ENCODE measurements around the gene AUTS2. TPM values are rescaled to one million over a fixed set of nuclear protein-coding genes. Genes with fewer than 3 reads are reported as not detected.

AUTS2 gene
- total RNA-seq, 1 experiment from 2014 or later, result 50.0 TPM

DNA sequence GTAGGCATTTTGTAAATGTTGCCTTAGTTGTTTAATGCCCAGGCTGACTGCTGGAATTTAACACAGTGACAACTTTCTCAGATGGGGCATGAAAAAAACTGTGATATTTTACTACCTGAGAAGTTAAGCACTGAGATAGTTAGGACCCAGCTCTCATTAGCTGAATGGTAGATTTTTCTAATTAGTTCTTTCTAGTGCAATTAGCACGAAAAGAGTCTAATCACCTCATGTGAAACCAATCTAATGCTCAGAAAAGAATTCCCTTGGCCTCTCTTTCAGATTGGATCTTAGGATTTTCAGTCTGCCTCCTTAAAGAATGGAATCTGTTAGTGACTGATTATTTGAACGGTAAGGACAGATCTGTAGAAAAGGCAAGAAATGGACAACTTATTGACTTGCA, 743.2 kb downstream of the AUTS2 start:
- no peaks in the 10 kb centered on the region; the same call in 1 of the 2 replicates for H3K27me3 Mint-ChIP-seq (ENCODE audit: low read depth)
- H3K4me3 Mint-ChIP-seq, result no peak overlapping the region
- no peaks in the 10 kb centered on the region for H3K9me3 Mint-ChIP-seq
- no peak for DNase-seq (ENCODE audit: low spot score)
- CTCF ChIA-PET, result no interaction called here
- H3K27ac Mint-ChIP-seq, result no peak overlapping the region
- ATAC-seq, result no peak
- no peaks in the 10 kb centered on the region for H3K4me1 Mint-ChIP-seq
- POLR2A ChIA-PET, result no interaction called here
- no peaks in the 10 kb centered on the region for H3K36me3 Mint-ChIP-seq
- TF ChIP-seq, protein P1, sequence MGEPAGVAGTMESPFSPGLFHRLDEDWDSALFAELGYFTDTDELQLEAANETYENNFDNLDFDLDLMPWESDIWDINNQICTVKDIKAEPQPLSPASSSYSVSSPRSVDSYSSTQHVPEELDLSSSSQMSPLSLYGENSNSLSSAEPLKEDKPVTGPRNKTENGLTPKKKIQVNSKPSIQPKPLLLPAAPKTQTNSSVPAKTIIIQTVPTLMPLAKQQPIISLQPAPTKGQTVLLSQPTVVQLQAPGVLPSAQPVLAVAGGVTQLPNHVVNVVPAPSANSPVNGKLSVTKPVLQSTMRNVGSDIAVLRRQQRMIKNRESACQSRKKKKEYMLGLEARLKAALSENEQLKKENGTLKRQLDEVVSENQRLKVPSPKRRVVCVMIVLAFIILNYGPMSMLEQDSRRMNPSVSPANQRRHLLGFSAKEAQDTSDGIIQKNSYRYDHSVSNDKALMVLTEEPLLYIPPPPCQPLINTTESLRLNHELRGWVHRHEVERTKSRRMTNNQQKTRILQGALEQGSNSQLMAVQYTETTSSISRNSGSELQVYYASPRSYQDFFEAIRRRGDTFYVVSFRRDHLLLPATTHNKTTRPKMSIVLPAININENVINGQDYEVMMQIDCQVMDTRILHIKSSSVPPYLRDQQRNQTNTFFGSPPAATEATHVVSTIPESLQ (CRISPR knock-in tag; IDR thresholded peaks at IDR 0.05), result no peak
- TF ChIP-seq, protein P2, sequence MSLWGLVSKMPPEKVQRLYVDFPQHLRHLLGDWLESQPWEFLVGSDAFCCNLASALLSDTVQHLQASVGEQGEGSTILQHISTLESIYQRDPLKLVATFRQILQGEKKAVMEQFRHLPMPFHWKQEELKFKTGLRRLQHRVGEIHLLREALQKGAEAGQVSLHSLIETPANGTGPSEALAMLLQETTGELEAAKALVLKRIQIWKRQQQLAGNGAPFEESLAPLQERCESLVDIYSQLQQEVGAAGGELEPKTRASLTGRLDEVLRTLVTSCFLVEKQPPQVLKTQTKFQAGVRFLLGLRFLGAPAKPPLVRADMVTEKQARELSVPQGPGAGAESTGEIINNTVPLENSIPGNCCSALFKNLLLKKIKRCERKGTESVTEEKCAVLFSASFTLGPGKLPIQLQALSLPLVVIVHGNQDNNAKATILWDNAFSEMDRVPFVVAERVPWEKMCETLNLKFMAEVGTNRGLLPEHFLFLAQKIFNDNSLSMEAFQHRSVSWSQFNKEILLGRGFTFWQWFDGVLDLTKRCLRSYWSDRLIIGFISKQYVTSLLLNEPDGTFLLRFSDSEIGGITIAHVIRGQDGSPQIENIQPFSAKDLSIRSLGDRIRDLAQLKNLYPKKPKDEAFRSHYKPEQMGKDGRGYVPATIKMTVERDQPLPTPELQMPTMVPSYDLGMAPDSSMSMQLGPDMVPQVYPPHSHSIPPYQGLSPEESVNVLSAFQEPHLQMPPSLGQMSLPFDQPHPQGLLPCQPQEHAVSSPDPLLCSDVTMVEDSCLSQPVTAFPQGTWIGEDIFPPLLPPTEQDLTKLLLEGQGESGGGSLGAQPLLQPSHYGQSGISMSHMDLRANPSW (CRISPR knock-in tag; conservative IDR thresholded peaks at IDR 0.05; ENCODE audit: low read depth), result no peak
- TF ChIP-seq, protein P3, sequence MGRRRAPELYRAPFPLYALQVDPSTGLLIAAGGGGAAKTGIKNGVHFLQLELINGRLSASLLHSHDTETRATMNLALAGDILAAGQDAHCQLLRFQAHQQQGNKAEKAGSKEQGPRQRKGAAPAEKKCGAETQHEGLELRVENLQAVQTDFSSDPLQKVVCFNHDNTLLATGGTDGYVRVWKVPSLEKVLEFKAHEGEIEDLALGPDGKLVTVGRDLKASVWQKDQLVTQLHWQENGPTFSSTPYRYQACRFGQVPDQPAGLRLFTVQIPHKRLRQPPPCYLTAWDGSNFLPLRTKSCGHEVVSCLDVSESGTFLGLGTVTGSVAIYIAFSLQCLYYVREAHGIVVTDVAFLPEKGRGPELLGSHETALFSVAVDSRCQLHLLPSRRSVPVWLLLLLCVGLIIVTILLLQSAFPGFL (CRISPR knock-in tag; IDR thresholded peaks at IDR 0.05; ENCODE audit: borderline replicate concordance), result no peak
- TF ChIP-seq, protein P4, sequence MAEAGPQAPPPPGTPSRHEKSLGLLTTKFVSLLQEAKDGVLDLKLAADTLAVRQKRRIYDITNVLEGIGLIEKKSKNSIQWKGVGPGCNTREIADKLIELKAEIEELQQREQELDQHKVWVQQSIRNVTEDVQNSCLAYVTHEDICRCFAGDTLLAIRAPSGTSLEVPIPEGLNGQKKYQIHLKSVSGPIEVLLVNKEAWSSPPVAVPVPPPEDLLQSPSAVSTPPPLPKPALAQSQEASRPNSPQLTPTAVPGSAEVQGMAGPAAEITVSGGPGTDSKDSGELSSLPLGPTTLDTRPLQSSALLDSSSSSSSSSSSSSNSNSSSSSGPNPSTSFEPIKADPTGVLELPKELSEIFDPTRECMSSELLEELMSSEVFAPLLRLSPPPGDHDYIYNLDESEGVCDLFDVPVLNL (CRISPR knock-in tag; IDR thresholded peaks at IDR 0.05; ENCODE audit: borderline replicate concordance, low read depth), result no peak
- TF ChIP-seq, protein P5, sequence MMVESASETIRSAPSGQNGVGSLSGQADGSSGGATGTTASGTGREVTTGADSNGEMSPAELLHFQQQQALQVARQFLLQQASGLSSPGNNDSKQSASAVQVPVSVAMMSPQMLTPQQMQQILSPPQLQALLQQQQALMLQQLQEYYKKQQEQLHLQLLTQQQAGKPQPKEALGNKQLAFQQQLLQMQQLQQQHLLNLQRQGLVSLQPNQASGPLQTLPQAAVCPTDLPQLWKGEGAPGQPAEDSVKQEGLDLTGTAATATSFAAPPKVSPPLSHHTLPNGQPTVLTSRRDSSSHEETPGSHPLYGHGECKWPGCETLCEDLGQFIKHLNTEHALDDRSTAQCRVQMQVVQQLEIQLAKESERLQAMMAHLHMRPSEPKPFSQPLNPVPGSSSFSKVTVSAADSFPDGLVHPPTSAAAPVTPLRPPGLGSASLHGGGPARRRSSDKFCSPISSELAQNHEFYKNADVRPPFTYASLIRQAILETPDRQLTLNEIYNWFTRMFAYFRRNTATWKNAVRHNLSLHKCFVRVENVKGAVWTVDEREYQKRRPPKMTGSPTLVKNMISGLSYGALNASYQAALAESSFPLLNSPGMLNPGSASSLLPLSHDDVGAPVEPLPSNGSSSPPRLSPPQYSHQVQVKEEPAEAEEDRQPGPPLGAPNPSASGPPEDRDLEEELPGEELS (CRISPR knock-in tag; IDR thresholded peaks at IDR 0.05), result no peak
- TF ChIP-seq RELA (CRISPR knock-in tag; IDR thresholded peaks at IDR 0.05; ENCODE audit: borderline replicate concordance) (no peak), ZNF671 (CRISPR knock-in tag; IDR thresholded peaks at IDR 0.05) (no peak)
- TF ChIP-seq, protein P6, sequence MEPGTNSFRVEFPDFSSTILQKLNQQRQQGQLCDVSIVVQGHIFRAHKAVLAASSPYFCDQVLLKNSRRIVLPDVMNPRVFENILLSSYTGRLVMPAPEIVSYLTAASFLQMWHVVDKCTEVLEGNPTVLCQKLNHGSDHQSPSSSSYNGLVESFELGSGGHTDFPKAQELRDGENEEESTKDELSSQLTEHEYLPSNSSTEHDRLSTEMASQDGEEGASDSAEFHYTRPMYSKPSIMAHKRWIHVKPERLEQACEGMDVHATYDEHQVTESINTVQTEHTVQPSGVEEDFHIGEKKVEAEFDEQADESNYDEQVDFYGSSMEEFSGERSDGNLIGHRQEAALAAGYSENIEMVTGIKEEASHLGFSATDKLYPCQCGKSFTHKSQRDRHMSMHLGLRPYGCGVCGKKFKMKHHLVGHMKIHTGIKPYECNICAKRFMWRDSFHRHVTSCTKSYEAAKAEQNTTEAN (CRISPR knock-in tag; IDR thresholded peaks at IDR 0.05), result no peak

DNA sequence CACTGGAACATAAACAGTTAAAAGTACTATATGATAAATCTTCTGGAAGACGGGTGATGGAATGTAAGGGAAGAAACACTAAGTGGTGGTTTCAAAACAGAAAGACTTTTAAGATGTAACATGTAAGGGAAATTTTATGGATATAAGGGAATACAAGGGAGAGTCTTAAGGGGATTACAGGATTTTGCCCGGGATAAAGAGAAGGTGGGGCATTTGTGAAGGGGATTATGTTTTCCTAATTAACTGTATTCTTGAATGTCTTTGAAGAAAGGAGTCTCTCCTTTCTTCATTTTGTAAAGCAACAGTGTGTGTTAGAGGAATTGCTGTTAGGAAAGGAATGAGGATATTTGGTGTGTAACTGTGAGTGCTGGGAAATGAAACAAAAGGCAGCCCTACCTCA, 745.2 kb downstream of the AUTS2 start:
- no peak for DNase-seq (ENCODE audit: low spot score)
- Mint-ChIP-seq H3K4me1 (no peaks in the 10 kb centered on the region), H3K27ac (no peak overlapping the region), H3K36me3 (no peaks in the 10 kb centered on the region), H3K27me3 (ENCODE audit: low read depth) (no peaks in the 10 kb centered on the region; the same call in 1 of the 2 replicates), H3K9me3 (no peaks in the 10 kb centered on the region), H3K4me3 (no peak overlapping the region)
- CTCF ChIA-PET, result no interaction called here
- no peak for ATAC-seq
- POLR2A ChIA-PET, result interaction anchor here (0.5 kb wide), 1 partner anchor 685 kb away, joined by 5 read pairs; no protein-coding TSS in a partner anchor
- TF ChIP-seq ZBTB21 (CRISPR knock-in tag; IDR thresholded peaks at IDR 0.05; ENCODE audit: borderline replicate concordance) (no peak), GTF2I (CRISPR knock-in tag; conservative IDR thresholded peaks at IDR 0.05) (no peak), RELA (CRISPR knock-in tag; IDR thresholded peaks at IDR 0.05; ENCODE audit: borderline replicate concordance) (no peak), KAT7 (CRISPR knock-in tag; IDR thresholded peaks at IDR 0.05; ENCODE audit: borderline replicate concordance) (no peak), ZNF317 (CRISPR knock-in tag; IDR thresholded peaks at IDR 0.05; ENCODE audit: borderline replicate concordance, low read depth) (no peak)
- TF ChIP-seq, protein P7, sequence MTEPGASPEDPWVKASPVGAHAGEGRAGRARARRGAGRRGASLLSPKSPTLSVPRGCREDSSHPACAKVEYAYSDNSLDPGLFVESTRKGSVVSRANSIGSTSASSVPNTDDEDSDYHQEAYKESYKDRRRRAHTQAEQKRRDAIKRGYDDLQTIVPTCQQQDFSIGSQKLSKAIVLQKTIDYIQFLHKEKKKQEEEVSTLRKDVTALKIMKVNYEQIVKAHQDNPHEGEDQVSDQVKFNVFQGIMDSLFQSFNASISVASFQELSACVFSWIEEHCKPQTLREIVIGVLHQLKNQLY (CRISPR knock-in tag; IDR thresholded peaks at IDR 0.05), result no peak
- TF ChIP-seq, protein P6 (CRISPR knock-in tag; IDR thresholded peaks at IDR 0.05), result no peak
- TF ChIP-seq, protein P3 (CRISPR knock-in tag; IDR thresholded peaks at IDR 0.05; ENCODE audit: borderline replicate concordance), result no peak
- TF ChIP-seq, protein P8, sequence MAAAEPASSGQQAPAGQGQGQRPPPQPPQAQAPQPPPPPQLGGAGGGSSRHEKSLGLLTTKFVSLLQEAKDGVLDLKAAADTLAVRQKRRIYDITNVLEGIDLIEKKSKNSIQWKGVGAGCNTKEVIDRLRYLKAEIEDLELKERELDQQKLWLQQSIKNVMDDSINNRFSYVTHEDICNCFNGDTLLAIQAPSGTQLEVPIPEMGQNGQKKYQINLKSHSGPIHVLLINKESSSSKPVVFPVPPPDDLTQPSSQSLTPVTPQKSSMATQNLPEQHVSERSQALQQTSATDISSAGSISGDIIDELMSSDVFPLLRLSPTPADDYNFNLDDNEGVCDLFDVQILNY (CRISPR knock-in tag; IDR thresholded peaks at IDR 0.05), result no peak
- TF ChIP-seq, protein P9, sequence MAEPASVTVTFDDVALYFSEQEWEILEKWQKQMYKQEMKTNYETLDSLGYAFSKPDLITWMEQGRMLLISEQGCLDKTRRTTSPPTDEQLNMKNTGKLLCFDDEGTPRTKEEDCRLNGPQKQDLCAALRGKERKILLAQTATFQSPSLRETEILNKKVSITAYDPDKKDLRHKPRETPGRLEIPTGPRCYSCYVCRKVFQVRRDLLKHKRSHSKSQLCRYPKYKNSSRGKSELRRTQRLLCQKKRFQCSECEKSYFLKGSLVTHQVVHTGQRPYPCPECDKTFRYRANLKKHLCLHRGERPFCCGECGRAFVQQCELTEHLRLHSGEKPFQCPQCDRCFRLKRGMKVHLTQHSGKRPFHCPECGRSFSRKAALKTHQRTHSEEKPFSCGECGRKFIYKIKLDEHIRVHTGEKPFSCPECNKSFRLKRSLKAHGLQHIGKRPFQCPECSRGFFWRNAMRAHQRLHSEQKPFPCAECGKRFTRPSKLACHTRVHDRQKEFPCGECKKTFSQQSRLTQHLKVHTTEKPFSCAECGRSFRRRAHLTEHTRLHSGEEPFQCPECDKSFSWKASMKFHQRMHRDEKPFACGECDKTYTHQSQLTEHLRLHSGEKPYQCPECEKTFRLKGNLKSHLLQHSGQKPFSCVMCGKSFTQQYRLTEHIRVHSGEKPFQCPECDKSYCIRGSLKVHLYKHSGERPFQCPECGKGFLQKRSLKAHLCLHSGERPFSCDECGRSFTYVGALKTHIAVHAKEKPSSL (CRISPR knock-in tag; conservative IDR thresholded peaks at IDR 0.05), result no peak
